Measurements from ENCODE around the gene RDH11.
"Not testable (repeated sequence)": the region's sequence is repeated elsewhere in the genome, so short reads cannot be mapped to it uniquely, and the experiment has no call there.

The RDH11 gene

GRCh38 chr14:67703997-67704396, 8.4 kb upstream of the RDH11 start:
- no peak for DNase-seq (ENCODE audit: low read depth)
- no peak for TF ChIP-seq CTCF (conservative IDR thresholded peaks at IDR 0.05; ENCODE audit: low read depth, low read length)
- H3K4me3 ChIP-seq (ENCODE audit: low read length) = no peak overlapping the region

GRCh38 chr14:67701492-67701891, 5.9 kb upstream of the RDH11 start, which contains the start of gene RDH12:
Gene RDH12 (plus strand): TSS chr14:67701886. CDS start chr14:67722643, 20,757 bp downstream.
- not testable (repeated sequence) for H3K4me3 ChIP-seq (ENCODE audit: low read length); DNase-seq (ENCODE audit: low read depth)

- no peak for TF ChIP-seq CTCF (conservative IDR thresholded peaks at IDR 0.05; ENCODE audit: low read depth, low read length)
- no peak overlapping the region for H3K4me3 ChIP-seq (ENCODE audit: low read length)
- DNase-seq (ENCODE audit: low read depth) = no peak
These were observed 2.6 kb upstream of the RDH11 start for GRCh38 chr14:67698179-67698578.

GRCh38 chr14:67697006-67697405, 1.4 kb upstream of the RDH11 start:
- TF ChIP-seq CTCF (conservative IDR thresholded peaks at IDR 0.05; ENCODE audit: low read depth, low read length) = no peak
- DNase-seq (ENCODE audit: low read depth) = no peak
- H3K4me3 ChIP-seq (ENCODE audit: low read length) = no peak overlapping the region

- DNase-seq (ENCODE audit: low read depth) = peak; percentile 95
- no peak for TF ChIP-seq CTCF (conservative IDR thresholded peaks at IDR 0.05; ENCODE audit: low read depth, low read length)
- peak overlapping the region; percentile 74 for H3K4me3 ChIP-seq (ENCODE audit: low read length)
These were observed 672 bp downstream of the RDH11 start for GRCh38 chr14:67694791-67695393.

GRCh38 chr14:67690011-67690410, 5.6 kb downstream of the RDH11 start:
- TF ChIP-seq CTCF (conservative IDR thresholded peaks at IDR 0.05; ENCODE audit: low read depth, low read length) = no peak
- H3K4me3 ChIP-seq (ENCODE audit: low read length) = no peak overlapping the region

GRCh38 chr14:67683842-67684241, 11.7 kb downstream of the RDH11 start:
- TF ChIP-seq CTCF (conservative IDR thresholded peaks at IDR 0.05; ENCODE audit: low read depth, low read length) = no peak
- DNase-seq (ENCODE audit: low read depth) = no peak
- no peak overlapping the region for H3K4me3 ChIP-seq (ENCODE audit: low read length)

More at GRCh38 chr14:67690011-67690410, 5.6 kb downstream of the RDH11 start:
- DNase-seq (ENCODE audit: low read depth) = no peak
